Measurements from ENCODE around the gene SLC25A22. TPM values are rescaled to one million over a fixed set of nuclear protein-coding genes. Genes with fewer than 3 reads are reported as not detected.

Gene SLC25A22
- total and polyA plus RNA-seq, 2 donors (not counting 1 experiment from before 2014, with no cell fraction given) = 25.7 to 45.7 TPM

DNA sequence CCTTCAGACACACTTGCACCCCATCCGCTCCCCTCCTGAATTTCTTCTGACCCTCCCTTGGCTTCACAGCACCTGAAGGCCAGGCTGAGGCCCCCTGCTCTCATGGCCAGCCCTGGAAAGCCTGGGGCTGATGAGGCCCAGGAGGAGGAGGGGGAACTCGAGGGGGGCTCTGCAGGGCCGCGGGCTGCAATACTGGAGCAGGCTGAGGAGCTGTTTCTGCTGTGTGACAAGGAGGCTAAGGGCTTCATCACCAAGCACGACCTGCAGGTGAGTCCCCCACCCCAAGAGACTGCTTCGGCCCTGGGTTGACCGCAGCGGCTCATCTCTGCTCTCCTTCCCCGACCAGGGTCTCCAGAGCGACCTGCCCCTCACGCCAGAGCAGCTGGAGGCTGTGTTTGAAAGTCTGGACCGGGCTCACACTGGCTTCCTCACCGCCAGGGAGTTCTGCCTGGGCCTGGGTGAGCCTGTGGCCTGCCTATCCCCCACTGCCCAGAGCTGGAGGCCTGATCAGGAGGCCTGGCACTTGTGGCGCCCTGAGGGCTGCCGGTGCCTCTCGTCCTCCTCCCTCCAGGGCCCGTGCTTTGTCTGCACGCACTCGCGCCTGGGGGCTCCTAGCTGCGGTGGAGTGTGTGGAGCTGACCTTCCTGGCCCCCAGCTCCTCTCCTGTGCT lies 30.6 kb upstream of the SLC25A22 start:
- H3K27ac ChIP-seq (ENCODE audit: low read length in 2 of 2) = no peak overlapping the region
- no peak for ATAC-seq (ENCODE audit: low read depth)
- no peaks in the 10 kb centered on the region for H3K79me2 ChIP-seq (ENCODE audit: control insufficient read depth, insufficient read depth, low read length)
- peaks cover 0 to 50% (median 18%) of the 10 kb centered on the region in 4 experiments for H3K27me3 ChIP-seq (replicated peaks in 1 of 4; ENCODE audit: control extremely low read depth in 1 of 4, control insufficient read depth in 3 of 4, insufficient read depth in 4 of 4, low read length in 3 of 4)
- intact Hi-C loops (cut with micrococcal nuclease) = no loop called here
- H3K4me2 ChIP-seq (replicated peaks; ENCODE audit: low read depth, low read length, poor library complexity, severe bottlenecking) = peak overlapping the region; percentile 99
- peaks cover 0 to 6% of the 10 kb centered on the region in 2 experiments for H3K36me3 ChIP-seq (replicated peaks in 1 of 2; ENCODE audit: control extremely low read depth in 1 of 2, control insufficient read depth in 1 of 2, extremely low read depth in 1 of 2, insufficient read depth in 2 of 2, low read length in 1 of 2)
- H3K4me1 ChIP-seq (ENCODE audit: control insufficient read depth in 2 of 2, insufficient read depth in 2 of 2, low read length in 2 of 2) = peaks cover 66% of the 10 kb centered on the region in 2 donors
- TF ChIP-seq, protein P1, sequence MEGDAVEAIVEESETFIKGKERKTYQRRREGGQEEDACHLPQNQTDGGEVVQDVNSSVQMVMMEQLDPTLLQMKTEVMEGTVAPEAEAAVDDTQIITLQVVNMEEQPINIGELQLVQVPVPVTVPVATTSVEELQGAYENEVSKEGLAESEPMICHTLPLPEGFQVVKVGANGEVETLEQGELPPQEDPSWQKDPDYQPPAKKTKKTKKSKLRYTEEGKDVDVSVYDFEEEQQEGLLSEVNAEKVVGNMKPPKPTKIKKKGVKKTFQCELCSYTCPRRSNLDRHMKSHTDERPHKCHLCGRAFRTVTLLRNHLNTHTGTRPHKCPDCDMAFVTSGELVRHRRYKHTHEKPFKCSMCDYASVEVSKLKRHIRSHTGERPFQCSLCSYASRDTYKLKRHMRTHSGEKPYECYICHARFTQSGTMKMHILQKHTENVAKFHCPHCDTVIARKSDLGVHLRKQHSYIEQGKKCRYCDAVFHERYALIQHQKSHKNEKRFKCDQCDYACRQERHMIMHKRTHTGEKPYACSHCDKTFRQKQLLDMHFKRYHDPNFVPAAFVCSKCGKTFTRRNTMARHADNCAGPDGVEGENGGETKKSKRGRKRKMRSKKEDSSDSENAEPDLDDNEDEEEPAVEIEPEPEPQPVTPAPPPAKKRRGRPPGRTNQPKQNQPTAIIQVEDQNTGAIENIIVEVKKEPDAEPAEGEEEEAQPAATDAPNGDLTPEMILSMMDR (IDR thresholded peaks at IDR 0.05) = no peak
- TF ChIP-seq EZH2 (IDR thresholded peaks at IDR 0.05; ENCODE audit: borderline replicate concordance, insufficient read depth, low read depth, low read length, poor library complexity, severe bottlenecking) = no peak
- 78% methylated on average over 19 of the region's 21 CpGs for WGBS (ENCODE audit: insufficient coverage)
- peaks cover 0 to 15% (median 0%) of the 10 kb centered on the region in 3 donors for H3K9me3 ChIP-seq (ENCODE audit: control extremely low read depth in 1 of 3, control insufficient read depth in 2 of 3, insufficient read depth in 1 of 3, low read length in 2 of 3)
- peaks cover 7% of the 10 kb centered on the region for H3K27me3 Mint-ChIP-seq
- H3K9ac ChIP-seq (ENCODE audit: low read length) = no peak overlapping the region
- CTCF ChIA-PET = interaction anchor here (0.7 to 1.4 kb wide), 3 partner anchors 14 to 23 kb away, joined by 3 to 4 read pairs (median 3); partner anchors contain the start of gene TSPAN4
- peaks cover 49% of the 10 kb centered on the region for H3K4me1 Mint-ChIP-seq
- H3K4me3 Mint-ChIP-seq = peak overlapping the region; percentile 88
- POLR2A ChIA-PET = interaction anchor here (0.6 to 6.4 kb wide), 3 partner anchors 9 to 164 kb away, joined by 4 to 57 read pairs (median 17); partner anchors contain the start of genes PNPLA2, POLR2L and TSPAN4
- DNase-seq = peak; percentile 37
- H3K9me3 Mint-ChIP-seq (ENCODE audit: insufficient read depth) = no peaks in the 10 kb centered on the region
- peaks cover 68% of the 10 kb centered on the region for H4K20me1 ChIP-seq (ENCODE audit: control insufficient read depth, insufficient read depth, low read length, poor library complexity, severe bottlenecking)
- H3K27ac Mint-ChIP-seq = no peak overlapping the region
- H2AFZ ChIP-seq (ENCODE audit: insufficient read depth, low read depth, low read length, poor library complexity, severe bottlenecking) = no peak overlapping the region
- H3K4me3 ChIP-seq (ENCODE audit: control extremely low read depth in 1 of 5, extremely low read depth in 1 of 5, insufficient read depth in 1 of 5, low read depth in 2 of 5, low read length in 4 of 5) = peak overlapping the region in 2 of 5 experiments; percentile 43 to 53

DNA sequence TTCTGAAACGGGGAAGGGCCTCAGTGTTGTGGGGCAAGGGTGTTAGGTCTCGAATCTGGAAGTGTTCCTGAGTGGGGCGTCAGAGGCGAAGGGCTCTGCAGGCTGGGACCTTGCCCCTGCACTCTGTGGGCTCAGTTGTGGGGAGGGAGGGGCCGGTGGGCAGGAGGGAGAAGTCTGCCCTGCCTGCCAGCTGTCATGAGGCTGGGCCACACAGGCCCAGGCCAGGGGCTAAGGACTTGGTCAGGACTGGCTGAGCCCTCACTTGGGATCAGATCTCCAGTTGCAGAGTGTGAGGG lies 29.8 kb upstream of the SLC25A22 start, which contains the start of gene CRACR2B:
Gene CRACR2B, plus strand, starts transcription at position 23 of the 296 bp plus-strand sequence. CDS start 689 bp downstream, outside the sequence.
- Histone ChIP-seq H3K4me1 (ENCODE audit: control insufficient read depth in 2 of 2, insufficient read depth in 2 of 2, low read length in 2 of 2) (peaks cover 60 to 62% of the 10 kb centered on the region in 2 donors), H3K4me3 (ENCODE audit: control extremely low read depth in 1 of 5, extremely low read depth in 1 of 5, insufficient read depth in 1 of 5, low read depth in 2 of 5, low read length in 4 of 5) (peak within 1 kb of the TSS in 4 of 5 experiments; percentile 39 to 61 (median 52)), H3K79me2 (ENCODE audit: control insufficient read depth, insufficient read depth, low read length) (no peaks in the 10 kb centered on the region), H3K27ac (ENCODE audit: low read length in 2 of 2) (peak within 1 kb of the TSS in 1 of 2 donors; percentile 15), H4K20me1 (ENCODE audit: control insufficient read depth, insufficient read depth, low read length, poor library complexity, severe bottlenecking) (peaks cover 74% of the 10 kb centered on the region), H3K27me3 (replicated peaks in 1 of 4; ENCODE audit: control extremely low read depth in 1 of 4, control insufficient read depth in 3 of 4, insufficient read depth in 4 of 4, low read length in 3 of 4) (peaks cover 0 to 47% (median 17%) of the 10 kb centered on the region in 4 experiments), H3K9me3 (ENCODE audit: control extremely low read depth in 1 of 3, control insufficient read depth in 2 of 3, insufficient read depth in 1 of 3, low read length in 2 of 3) (peaks cover 0 to 15% (median 0%) of the 10 kb centered on the region in 3 donors), H3K36me3 (replicated peaks in 1 of 2; ENCODE audit: control extremely low read depth in 1 of 2, control insufficient read depth in 1 of 2, extremely low read depth in 1 of 2, insufficient read depth in 2 of 2, low read length in 1 of 2) (peaks cover 0 to 6% of the 10 kb centered on the region in 2 experiments), H3K9ac (ENCODE audit: low read length) (peak within 1 kb of the TSS; percentile 66), H3K4me2 (replicated peaks; ENCODE audit: low read depth, low read length, poor library complexity, severe bottlenecking) (peak within 1 kb of the TSS; percentile 99), H2AFZ (ENCODE audit: insufficient read depth, low read depth, low read length, poor library complexity, severe bottlenecking) (peak within 1 kb of the TSS; percentile 71)
- ChIA-PET POLR2A (interaction anchor here (0.6 to 6.4 kb wide), 3 partner anchors 8 to 22 kb away, joined by 6 to 57 read pairs (median 17); partner anchors contain the start of genes PNPLA2, POLR2L and TSPAN4), CTCF (interaction anchor here (1.4 kb wide), 1 partner anchor 15 kb away, joined by 3 read pairs; the partner anchor contains the start of gene TSPAN4)
- ATAC-seq (ENCODE audit: low read depth) = no peak
- Mint-ChIP-seq H3K4me3 (peak within 1 kb of the TSS; percentile 88), H3K27ac (peak within 1 kb of the TSS; percentile 74), H3K9me3 (ENCODE audit: insufficient read depth) (no peaks in the 10 kb centered on the region), H3K4me1 (peaks cover 49% of the 10 kb centered on the region), H3K27me3 (peaks cover 7% of the 10 kb centered on the region)
- TF ChIP-seq, protein P1 (IDR thresholded peaks at IDR 0.05) = no peak
- no peak for TF ChIP-seq EZH2 (IDR thresholded peaks at IDR 0.05; ENCODE audit: borderline replicate concordance, insufficient read depth, low read depth, low read length, poor library complexity, severe bottlenecking)
- WGBS (ENCODE audit: insufficient coverage) = 31% methylated on average over 5 of the region's 5 CpGs
- intact Hi-C loops (cut with micrococcal nuclease) = no loop called here
- peak; percentile 57 for DNase-seq
